Loucy (cell line): ENCODE data around the gene CSH1.
"Not testable (repeated sequence)": the region's sequence is repeated elsewhere in the genome, so short reads cannot be mapped to it uniquely, and the experiment has no call there.

Experiments used
- EZH2phosphoT487 ChIP-seq: fragments of 200-600 bp; IDR thresholded peaks from 2 replicates; pipeline ENCODE4 v1.6.1; 2018; ENCODE audit warnings: antibody characterized with exemption, mild to moderate bottlenecking, moderate library complexity, borderline replicate concordance
- TF ChIP-seq, protein P1 (sequence below): fragments of 200-600 bp; sonication (generic); conservative IDR thresholded peaks from 2 replicates; pipeline ENCODE4 v1.5.1; 2014; ENCODE audit warnings: mild to moderate bottlenecking, antibody characterized with exemption, low read length

DNA sequence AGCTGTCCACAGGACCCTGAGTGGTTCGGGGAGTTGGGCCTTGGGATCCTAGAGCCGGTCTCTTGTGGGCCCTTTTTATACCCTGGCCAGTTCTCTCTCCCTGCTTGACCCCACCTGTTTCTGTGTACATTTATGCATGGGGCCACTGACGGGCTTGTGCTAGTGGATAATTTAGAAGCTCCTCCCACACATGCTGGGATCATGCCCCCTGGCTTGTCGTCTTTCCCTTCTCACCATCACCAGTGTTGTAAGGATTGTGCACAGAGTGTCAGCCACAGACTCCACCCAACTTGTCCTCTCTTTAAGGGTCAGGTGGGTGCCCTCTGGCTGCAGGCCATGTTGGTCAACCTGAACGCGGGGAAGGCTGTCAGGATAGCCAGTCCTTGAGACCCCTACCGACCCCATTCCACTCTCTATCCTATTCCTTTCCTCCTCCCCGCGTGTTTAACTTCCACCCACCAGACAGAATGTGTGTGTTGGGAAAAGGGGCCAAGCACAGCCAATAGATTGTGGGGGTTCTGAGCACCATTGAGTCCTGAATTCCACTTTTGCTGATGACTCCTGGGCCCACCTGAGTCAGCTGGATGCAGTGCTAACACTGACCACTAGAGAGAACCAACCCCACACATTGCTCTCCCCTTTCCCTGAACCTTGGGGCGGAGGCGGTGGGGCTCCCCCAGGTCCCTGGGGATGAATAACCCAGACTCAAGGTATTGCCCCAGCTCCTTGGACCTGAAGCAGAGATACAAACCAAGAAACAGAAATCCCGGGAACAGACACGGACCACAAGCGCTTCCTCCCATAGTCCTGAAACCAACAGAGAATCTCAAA, at the start of gene CSH1:
- TF ChIP-seq, protein P1, sequence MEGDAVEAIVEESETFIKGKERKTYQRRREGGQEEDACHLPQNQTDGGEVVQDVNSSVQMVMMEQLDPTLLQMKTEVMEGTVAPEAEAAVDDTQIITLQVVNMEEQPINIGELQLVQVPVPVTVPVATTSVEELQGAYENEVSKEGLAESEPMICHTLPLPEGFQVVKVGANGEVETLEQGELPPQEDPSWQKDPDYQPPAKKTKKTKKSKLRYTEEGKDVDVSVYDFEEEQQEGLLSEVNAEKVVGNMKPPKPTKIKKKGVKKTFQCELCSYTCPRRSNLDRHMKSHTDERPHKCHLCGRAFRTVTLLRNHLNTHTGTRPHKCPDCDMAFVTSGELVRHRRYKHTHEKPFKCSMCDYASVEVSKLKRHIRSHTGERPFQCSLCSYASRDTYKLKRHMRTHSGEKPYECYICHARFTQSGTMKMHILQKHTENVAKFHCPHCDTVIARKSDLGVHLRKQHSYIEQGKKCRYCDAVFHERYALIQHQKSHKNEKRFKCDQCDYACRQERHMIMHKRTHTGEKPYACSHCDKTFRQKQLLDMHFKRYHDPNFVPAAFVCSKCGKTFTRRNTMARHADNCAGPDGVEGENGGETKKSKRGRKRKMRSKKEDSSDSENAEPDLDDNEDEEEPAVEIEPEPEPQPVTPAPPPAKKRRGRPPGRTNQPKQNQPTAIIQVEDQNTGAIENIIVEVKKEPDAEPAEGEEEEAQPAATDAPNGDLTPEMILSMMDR = not testable (repeated sequence)
- TF ChIP-seq EZH2phosphoT487 = not testable (repeated sequence)
